Jurkat, Clone E6-1 (cell line): ENCODE data around the gene SYCE1L.
"Not testable (repeated sequence)": the region's sequence is repeated elsewhere in the genome, so short reads cannot be mapped to it uniquely, and the experiment has no call there.

Source experiments
- DNase-seq: peaks from one replicate; pipeline ENCODE4 v3.0.0-alpha.2; 2011; ENCODE audit warnings: low read depth, low spot score
- H3K4me3 ChIP-seq: 2 replicates; pipeline ENCODE4 v1.5.1; 2011; ENCODE audit warnings: mild to moderate bottlenecking, low read length, control low read depth, moderate library complexity

Gene SYCE1L

DNA sequence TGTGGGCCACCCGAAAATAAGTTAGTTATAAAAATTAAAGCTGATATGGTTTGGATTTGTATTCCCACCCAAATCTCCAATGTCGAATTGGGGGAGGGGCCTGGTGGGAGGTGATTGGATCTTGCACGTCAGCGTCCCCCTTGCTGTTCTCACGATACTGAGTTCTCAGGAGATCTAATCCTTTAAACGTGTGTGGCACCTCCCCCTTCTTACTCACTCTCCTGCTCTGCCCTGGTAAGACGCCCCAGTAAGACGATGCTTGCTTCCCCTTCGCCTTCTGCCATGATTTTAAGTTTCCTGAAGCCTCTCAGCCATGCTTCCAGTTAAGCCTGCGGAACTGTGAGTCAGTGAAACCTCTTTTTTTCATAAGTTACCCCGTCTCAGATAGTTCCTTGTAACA is 35.4 kb downstream of the SYCE1L start:
- no peak overlapping the region for H3K4me3 ChIP-seq
- DNase-seq, result no peak

- H3K4me3 ChIP-seq, result no peak overlapping the region
- peak; percentile 68 for DNase-seq
Observed at GRCh38 chr16:77236063-77236511, 36.9 kb downstream of the SYCE1L start.

DNA sequence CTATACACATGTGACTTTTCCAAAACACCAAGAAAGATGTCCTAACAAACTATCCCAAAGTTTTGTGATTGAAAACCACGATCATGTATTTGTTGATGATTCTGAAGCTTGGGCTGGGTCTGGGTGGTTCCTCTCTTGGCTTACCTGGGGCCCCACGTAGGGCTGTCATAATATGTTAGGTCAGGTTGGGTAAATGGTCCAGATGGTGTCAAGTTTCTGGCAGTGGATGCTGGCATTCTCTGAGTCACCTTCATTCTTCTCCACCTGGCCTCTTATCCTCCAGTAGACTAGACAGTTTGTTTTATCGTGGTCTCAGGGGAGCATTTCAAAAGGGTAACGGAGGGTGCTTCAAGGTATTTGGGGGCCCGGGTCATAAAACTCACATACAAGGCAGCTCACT is 39.4 kb downstream of the SYCE1L start:
- no peak overlapping the region for H3K4me3 ChIP-seq
- no peak for DNase-seq

GRCh38 chr16:77242471-77242870 is 43.3 kb downstream of the SYCE1L start:
- H3K4me3 ChIP-seq, DNase-seq: not testable (repeated sequence)

- DNase-seq, result no peak
- H3K4me3 ChIP-seq, result no peak overlapping the region
Observed at GRCh38 chr16:77246150-77246549, 46.9 kb downstream of the SYCE1L start.

- DNase-seq, result no peak
- H3K4me3 ChIP-seq, result no peak overlapping the region
Observed at GRCh38 chr16:77250400-77250799, 51.2 kb downstream of the SYCE1L start.
